Measurements from ENCODE around the gene ARRDC3.

- no peak for TF ChIP-seq EZH2 (IDR thresholded peaks at IDR 0.05; ENCODE audit: borderline replicate concordance)
- TF ChIP-seq CTCF (IDR thresholded peaks at IDR 0.05; ENCODE audit: poor library complexity): no peak
These were observed 20.2 kb downstream of the ARRDC3 start for GRCh38 chr5:91362935-91363334.
